Osteocyte (in vitro differentiated cells): ENCODE results near the gene LTBP3. TPM values are rescaled to one million over a fixed set of nuclear protein-coding genes. Genes with fewer than 3 reads are reported as not detected.

Experiments
- DNase-seq: peaks from one replicate; pipeline ENCODE4 v3.0.0; 2021; ENCODE audit warnings: mixed read lengths; ENCODE audit not compliant: unreplicated experiment; ENCODE audit errors: extremely low spot score
- H3K27ac Mint-ChIP-seq: one replicate; pipeline ENCODE4 v1.8.0; 2021; ENCODE audit warnings: mild to moderate bottlenecking, mixed read lengths; ENCODE audit not compliant: unreplicated experiment
- H3K27me3 Mint-ChIP-seq: one replicate; pipeline ENCODE4 v1.8.0; 2021; ENCODE audit warnings: mixed read lengths; ENCODE audit not compliant: unreplicated experiment
- H3K36me3 Mint-ChIP-seq: one replicate; pipeline ENCODE4 v1.8.0; 2021; ENCODE audit warnings: mixed read lengths; ENCODE audit not compliant: unreplicated experiment
- H3K4me1 Mint-ChIP-seq: one replicate; pipeline ENCODE4 v1.8.0; 2021; ENCODE audit warnings: mixed read lengths; ENCODE audit not compliant: unreplicated experiment
- H3K4me3 Mint-ChIP-seq: one replicate; pipeline ENCODE4 v1.8.0; 2021; ENCODE audit warnings: mild to moderate bottlenecking, moderate library complexity, mixed read lengths; ENCODE audit not compliant: unreplicated experiment
- H3K9me3 Mint-ChIP-seq: one replicate; pipeline ENCODE4 v1.8.0; 2021; ENCODE audit warnings: mixed read lengths; ENCODE audit not compliant: unreplicated experiment
- CTCF ChIP-seq: fragments of 200-600 bp; sonication (generic); IDR thresholded peaks from 2 replicates; pipeline ENCODE4 v1.5.0; 2021; ENCODE audit warnings: antibody characterized with exemption, mild to moderate bottlenecking, moderate library complexity
- total RNA-seq: library from RNA; stranded (reverse); gene quantifications from 2 replicates; pipeline ENCODE4 v1.2.1, GENCODE V29; 2021

LTBP3 gene
- total RNA-seq, 1 donor from 2014 or later, result 256 TPM

DNA sequence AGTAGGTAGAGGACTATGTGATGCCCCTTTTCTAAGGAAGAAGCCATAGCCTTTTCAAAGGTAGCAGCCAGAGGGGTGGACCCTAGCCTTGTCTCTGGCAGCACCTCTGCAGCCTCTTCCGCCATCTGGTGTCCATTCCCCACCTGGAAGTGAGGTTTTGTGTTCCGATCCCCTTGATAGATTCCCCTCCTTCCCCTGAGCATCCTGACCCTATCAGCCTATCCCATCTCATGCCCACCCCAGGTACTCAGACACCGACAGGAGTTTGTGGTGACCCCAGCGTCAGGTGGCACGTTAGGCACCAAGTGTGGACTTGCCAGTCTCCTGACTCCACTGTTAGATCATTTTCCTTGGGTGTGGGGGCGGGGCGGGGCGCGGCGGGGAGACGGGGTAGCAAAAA lies 13.8 kb upstream of the LTBP3 start:
- H3K27me3 Mint-ChIP-seq, result no peaks in the 10 kb centered on the region
- peak overlapping the region; percentile 97 for H3K4me3 Mint-ChIP-seq
- no peak for DNase-seq
- H3K27ac Mint-ChIP-seq, result peak overlapping the region; percentile 80
- H3K9me3 Mint-ChIP-seq, result no peaks in the 10 kb centered on the region
- TF ChIP-seq CTCF, result peak; percentile 57
- peaks cover 61% of the 10 kb centered on the region for H3K4me1 Mint-ChIP-seq
- H3K36me3 Mint-ChIP-seq, result peaks cover 8% of the 10 kb centered on the region

- Mint-ChIP-seq H3K27me3 (no peaks in the 10 kb centered on the region), H3K4me1 (peaks cover 60% of the 10 kb centered on the region)
- TF ChIP-seq CTCF, result no peak
Measured at GRCh38 chr11:65571420-65571819, 13.3 kb upstream of the LTBP3 start.

GRCh38 chr11:65569973-65570918 lies 12.1 kb upstream of the LTBP3 start, which contains the start of gene ZNRD2:
TSS of gene ZNRD2 (plus strand) at chr11:65570477. CDS start at chr11:65570492, 15 bp downstream.
- Mint-ChIP-seq H3K27me3 (no peaks in the 10 kb centered on the region), H3K4me3 (peak within 1 kb of the TSS; percentile 97), H3K9me3 (no peaks in the 10 kb centered on the region), H3K27ac (peak within 1 kb of the TSS; percentile 96), H3K4me1 (peaks cover 56% of the 10 kb centered on the region), H3K36me3 (peaks cover 8% of the 10 kb centered on the region)
- DNase-seq, result peak; percentile 99
- TF ChIP-seq CTCF, result peak; percentile 63

More at GRCh38 chr11:65571420-65571819, 13.3 kb upstream of the LTBP3 start:
- Mint-ChIP-seq H3K9me3 (no peaks in the 10 kb centered on the region), H3K36me3 (peaks cover 8% of the 10 kb centered on the region), H3K4me3 (peak overlapping the region; percentile 97), H3K27ac (no peak overlapping the region)
- DNase-seq, result no peak

DNA sequence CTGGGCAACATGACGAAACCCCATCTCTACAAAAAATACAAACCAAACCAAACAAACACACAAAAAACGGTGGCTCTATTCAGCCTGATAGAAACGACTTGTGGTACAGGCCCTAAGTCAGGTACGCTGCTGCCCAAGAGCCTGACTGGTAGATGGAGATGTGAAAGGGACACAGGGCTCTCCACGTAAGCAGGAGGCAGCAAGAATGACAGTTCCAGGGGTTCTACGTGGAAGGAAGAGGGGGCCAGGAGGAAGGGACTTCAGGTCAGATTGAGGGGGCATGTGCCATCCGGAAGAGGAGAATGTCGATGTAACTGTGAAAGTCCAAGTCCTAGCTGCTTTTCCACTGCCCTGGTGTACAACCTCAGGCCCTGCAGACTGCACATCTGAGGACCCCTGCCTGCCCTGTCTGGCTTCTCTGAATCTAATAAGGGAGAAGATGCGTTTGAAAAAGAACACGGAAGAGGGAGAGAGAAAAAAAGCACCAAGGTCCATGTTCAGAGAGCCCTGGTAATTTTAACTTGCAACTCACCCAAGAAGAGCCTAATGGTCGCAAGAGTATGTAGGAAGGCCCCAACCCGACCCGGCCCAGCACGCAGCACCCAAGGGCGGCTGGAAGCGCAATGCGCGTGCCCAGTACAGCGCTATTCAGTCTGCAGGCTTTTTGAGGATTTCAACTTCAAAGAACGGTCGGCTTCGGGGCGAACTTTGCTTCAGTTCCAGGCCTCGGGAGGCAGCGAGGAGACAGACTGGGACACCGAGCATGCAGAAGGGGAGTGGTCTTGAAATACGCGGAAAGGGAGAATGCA lies 11.2 kb upstream of the LTBP3 start:
- Mint-ChIP-seq H3K4me3 (peak overlapping the region; percentile 97), H3K27me3 (no peaks in the 10 kb centered on the region), H3K4me1 (peaks cover 49% of the 10 kb centered on the region), H3K36me3 (peaks cover 8% of the 10 kb centered on the region), H3K27ac (peak overlapping the region; percentile 96), H3K9me3 (no peaks in the 10 kb centered on the region)
- TF ChIP-seq CTCF, result no peak
- no peak for DNase-seq
